ENCODE results near the gene ZNF415. TPM values are rescaled to one million over a fixed set of nuclear protein-coding genes. Genes with fewer than 3 reads are reported as not detected.

ZNF415 gene
- total RNA-seq (ENCODE audit: low replicate concordance): 4.1 and 7.1 TPM in 2 replicates

GRCh38 chr19:53132141-53132991 is at the start of gene ZNF415:
TSS of gene ZNF415 (minus strand) at chr19:53132910. CDS start at chr19:53122676, 10,234 bp downstream.

GRCh38 chr19:53103234-53104203 is 29.2 kb downstream of the ZNF415 start, which contains the start of gene ZNF160:
TSS of gene ZNF160 (minus strand) at chr19:53103422. CDS start at chr19:53086276, 17,146 bp downstream.

Other genes with a start within 250 kb of the ZNF415 start
- 9.0 and 12.6 TPM in 2 replicates for gene ZNF320, start 235.3 kb downstream of the ZNF415 start, total RNA-seq (ENCODE audit: low replicate concordance)
- 4.6 and 4.7 TPM in 2 replicates for gene ZNF888, start 209.5 kb downstream of the ZNF415 start, total RNA-seq (ENCODE audit: low replicate concordance)
- 8.8 and 10.9 TPM in 2 replicates for gene ZNF816, start 170.0 kb downstream of the ZNF415 start, total RNA-seq (ENCODE audit: low replicate concordance)
- not detected in 2 replicates for gene ERVV-1, start 119.0 kb downstream of the ZNF415 start, total RNA-seq (ENCODE audit: low replicate concordance)
- gene ERVV-2, start 88.2 kb downstream of the ZNF415 start, total RNA-seq (ENCODE audit: low replicate concordance): not detected in 2 replicates
- gene ZNF160, start 29.5 kb downstream of the ZNF415 start, total RNA-seq (ENCODE audit: low replicate concordance): 19.8 and 22.6 TPM in 2 replicates
- gene ZNF347, start 26.1 kb upstream of the ZNF415 start, total RNA-seq (ENCODE audit: low replicate concordance): 5.4 and 6.1 TPM in 2 replicates
- 2.3 TPM in 2 replicates for gene ZNF665, start 60.4 kb upstream of the ZNF415 start, total RNA-seq (ENCODE audit: low replicate concordance)
- 6.0 and 15.6 TPM in 2 replicates for gene ZNF677, start 122.0 kb upstream of the ZNF415 start, total RNA-seq (ENCODE audit: low replicate concordance)
- 0.08 TPM in 1 of 2 replicates, not detected in the other for gene VN1R2, start 125.4 kb upstream of the ZNF415 start, total RNA-seq (ENCODE audit: low replicate concordance)
- not detected in 2 replicates for gene VN1R4, start 134.8 kb upstream of the ZNF415 start, total RNA-seq (ENCODE audit: low replicate concordance)
- gene ZNF845, start 200.8 kb upstream of the ZNF415 start, total RNA-seq (ENCODE audit: low replicate concordance): 6.0 and 7.1 TPM in 2 replicates
- 7.0 TPM in 2 replicates for gene ZNF525, start 232.8 kb upstream of the ZNF415 start, total RNA-seq (ENCODE audit: low replicate concordance)